Sigmoid colon (tissue), 7 donors: ENCODE measurements around the gene CEMIP. TPM values are rescaled to one million over a fixed set of nuclear protein-coding genes. Genes with fewer than 3 reads are reported as not detected.
"Not testable (repeated sequence)": the region's sequence is repeated elsewhere in the genome, so short reads cannot be mapped to it uniquely, and the experiment has no call there.

Experiments
- DNase-seq: peaks from one replicate; pipeline ENCODE4 v3.0.0-alpha.2; 2019
- H3K27ac ChIP-seq, 4 donors: fragments of 200-600 bp; sonication (generic); one replicate each; pipeline ENCODE4 v1.5.1; 2016 to 2019; ENCODE audit warnings: mild to moderate bottlenecking in 1 of 4
- H3K27me3 ChIP-seq, 3 donors: fragments of 200-600 bp; sonication (generic); one replicate each; pipeline ENCODE4 v1.5.1; 2019; ENCODE audit warnings: mild to moderate bottlenecking in 1 of 3
- H3K36me3 ChIP-seq, 4 donors: fragments of 200-600 bp; sonication (generic); one replicate each; pipeline ENCODE4 v1.5.1; 2016 to 2019
- H3K4me1 ChIP-seq, 4 donors: fragments of 200-600 bp; sonication (generic); one replicate each; pipeline ENCODE4 v1.5.1; 2017 to 2019
- H3K4me3 ChIP-seq, 4 donors: fragments of 200-600 bp; sonication (generic); one replicate each; pipeline ENCODE4 v1.5.1; 2017 to 2019; ENCODE audit warnings: mild to moderate bottlenecking in 2 of 4, moderate library complexity in 1 of 4
- H3K9me3 ChIP-seq, 4 donors: fragments of 200-600 bp in 3 of 4; sonication (generic) in 3 of 4; one replicate each; pipeline versions ENCODE4 v1.5.1 to v1.6.1; 2013 to 2019
- EP300 ChIP-seq, 4 donors: sonication (generic); formaldehyde crosslinking; IDR thresholded peaks; one replicate each; pipeline ENCODE4 v1.6.1; 2017; ENCODE audit warnings: antibody characterized with exemption in 4 of 4
- POLR2A ChIP-seq, 2 donors: fragments of 450-650 bp; IDR thresholded peaks; one replicate each; pipeline ENCODE4 v1.6.1; 2016; ENCODE audit warnings: antibody characterized with exemption in 2 of 2, mild to moderate bottlenecking in 2 of 2, moderate library complexity in 2 of 2
- POLR2AphosphoS5 ChIP-seq, 4 donors: sonication (generic); formaldehyde crosslinking; IDR thresholded peaks; one replicate each; pipeline ENCODE4 v1.6.1; 2017; ENCODE audit warnings: antibody characterized with exemption in 4 of 4
- WGBS, 2 donors: extraction: QIAGEN DNeasy Blood & Tissue Kit; methylation state at CpG; one replicate each; pipeline ENCODE4 v1.1.7; 2013; 5-methylcytosine and 5-hydroxymethylcytosine counted together
- intact Hi-C: fragments of 100-400 bp; cut with DNase I; formaldehyde crosslinking; loops from one replicate; pipeline ENCODE4 v1.15.1; 2023
- polyA plus RNA-seq, 3 donors: library from polyadenylated mRNA; stranded (reverse); fragments of 200-250 nt; gene quantifications; one replicate each; pipeline ENCODE4 v1.2.3, GENCODE V29; 2013
- total RNA-seq, 4 donors: library from RNA; depleted of rRNA; stranded (reverse); fragments of >200 nt; gene quantifications; one replicate each; pipeline ENCODE4 v1.1.0, GENCODE V29; 2016
- TF ChIP-seq, protein P1 (sequence below), 4 experiments: fragments of 450-650 bp in 3 of 4; fragments of 200-600 bp in 1 of 4; IDR thresholded peaks; one replicate each; pipeline ENCODE4 v1.5.1; 2016 to 2019; ENCODE audit warnings: antibody characterized with exemption in 4 of 4, mild to moderate bottlenecking in 3 of 4, moderate library complexity in 2 of 4
- donor health status: healthy with polysubstance abuse.
- donor health status: Bipolar disorder and iron deficiency.
- donor health status: healthy.

The CEMIP gene
- total and polyA plus RNA-seq, 7 donors, result under 0.01 to 2.1 (median under 0.01) TPM; not detected in 2

DNA sequence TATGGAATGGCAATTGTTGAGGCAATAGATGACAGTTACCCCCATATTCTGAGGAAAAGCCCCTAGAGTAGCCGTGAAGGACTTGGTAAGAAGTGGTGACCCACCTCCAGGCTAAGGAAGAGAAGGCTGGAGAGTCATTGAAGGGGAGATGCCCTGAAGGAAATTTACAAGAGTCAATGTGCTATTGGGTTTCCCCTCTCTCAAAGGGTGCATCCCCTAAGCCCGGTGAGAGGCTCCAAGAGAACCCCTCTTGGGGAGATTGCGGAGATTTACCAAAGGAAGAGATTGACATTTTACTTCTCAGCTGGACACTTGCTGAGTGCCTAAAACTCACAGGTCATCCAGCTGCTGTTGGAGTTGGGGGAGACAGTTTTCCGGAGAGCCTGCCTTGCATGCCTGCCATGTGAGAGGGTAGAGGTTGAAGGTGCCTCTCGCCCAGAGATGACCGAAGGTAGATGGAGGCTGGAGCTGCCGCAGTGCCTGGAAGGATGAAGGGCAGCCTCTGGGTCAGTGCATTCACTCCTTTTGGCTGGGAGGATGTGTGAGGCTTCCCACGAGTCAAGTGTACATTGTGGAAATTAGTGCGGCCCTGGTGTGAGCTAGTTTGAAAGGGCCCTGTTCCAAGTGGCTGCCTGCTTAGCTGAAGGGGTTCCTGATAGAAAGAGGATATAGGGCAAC, 179.8 kb downstream of the CEMIP start:
- 96 to 97% methylated on average over 9 of the region's 9 CpGs for WGBS, 2 donors
- no peak for DNase-seq
- H3K36me3 ChIP-seq, result peaks cover 0 to 11% (median 0%) of the 10 kb centered on the region in 4 donors
- no peaks in the 10 kb centered on the region for H3K27me3 ChIP-seq
- TF ChIP-seq EP300 (IDR thresholded peaks at IDR 0.05), result no peak
- no peak for TF ChIP-seq POLR2AphosphoS5 (IDR thresholded peaks at IDR 0.05)
- TF ChIP-seq, protein P1, sequence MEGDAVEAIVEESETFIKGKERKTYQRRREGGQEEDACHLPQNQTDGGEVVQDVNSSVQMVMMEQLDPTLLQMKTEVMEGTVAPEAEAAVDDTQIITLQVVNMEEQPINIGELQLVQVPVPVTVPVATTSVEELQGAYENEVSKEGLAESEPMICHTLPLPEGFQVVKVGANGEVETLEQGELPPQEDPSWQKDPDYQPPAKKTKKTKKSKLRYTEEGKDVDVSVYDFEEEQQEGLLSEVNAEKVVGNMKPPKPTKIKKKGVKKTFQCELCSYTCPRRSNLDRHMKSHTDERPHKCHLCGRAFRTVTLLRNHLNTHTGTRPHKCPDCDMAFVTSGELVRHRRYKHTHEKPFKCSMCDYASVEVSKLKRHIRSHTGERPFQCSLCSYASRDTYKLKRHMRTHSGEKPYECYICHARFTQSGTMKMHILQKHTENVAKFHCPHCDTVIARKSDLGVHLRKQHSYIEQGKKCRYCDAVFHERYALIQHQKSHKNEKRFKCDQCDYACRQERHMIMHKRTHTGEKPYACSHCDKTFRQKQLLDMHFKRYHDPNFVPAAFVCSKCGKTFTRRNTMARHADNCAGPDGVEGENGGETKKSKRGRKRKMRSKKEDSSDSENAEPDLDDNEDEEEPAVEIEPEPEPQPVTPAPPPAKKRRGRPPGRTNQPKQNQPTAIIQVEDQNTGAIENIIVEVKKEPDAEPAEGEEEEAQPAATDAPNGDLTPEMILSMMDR (IDR thresholded peaks at IDR 0.05), result no peak
- TF ChIP-seq POLR2A (IDR thresholded peaks at IDR 0.05), result no peak
- H3K27ac ChIP-seq, result no peak overlapping the region
- intact Hi-C loops, result no loop called here
- H3K4me3 ChIP-seq, result no peak overlapping the region
- H3K9me3 ChIP-seq, result no peaks in the 10 kb centered on the region
- no peaks in the 10 kb centered on the region for H3K4me1 ChIP-seq

DNA sequence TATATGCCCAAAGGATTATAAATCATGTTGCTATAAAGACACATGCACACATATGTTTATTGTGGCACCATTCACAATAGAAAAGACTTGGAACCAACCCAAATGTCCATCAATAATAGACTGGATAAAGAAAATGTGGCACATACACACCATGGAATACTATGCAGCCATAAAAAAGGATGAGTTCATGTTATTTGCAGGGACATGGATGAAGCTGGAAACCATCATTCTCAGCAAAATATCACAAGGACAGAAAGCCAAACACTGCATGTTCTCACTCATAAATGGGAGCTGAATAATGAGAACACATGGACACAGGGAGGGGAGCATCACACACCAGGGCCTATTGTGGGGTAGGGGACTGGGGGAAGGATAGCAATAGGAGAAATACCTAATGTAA, 186.3 kb downstream of the CEMIP start:
- not testable (repeated sequence) for H3K36me3 ChIP-seq, H3K9me3 ChIP-seq, H3K27me3 ChIP-seq, H3K4me3 ChIP-seq, H3K27ac ChIP-seq, DNase-seq
- peaks cover 0 to 24% (median 16%) of the 10 kb centered on the region in 4 donors for H3K4me1 ChIP-seq
- intact Hi-C loops, result loop anchor here (5.0 kb wide), 1 partner anchor 398 kb away; no protein-coding TSS in a partner anchor

DNA sequence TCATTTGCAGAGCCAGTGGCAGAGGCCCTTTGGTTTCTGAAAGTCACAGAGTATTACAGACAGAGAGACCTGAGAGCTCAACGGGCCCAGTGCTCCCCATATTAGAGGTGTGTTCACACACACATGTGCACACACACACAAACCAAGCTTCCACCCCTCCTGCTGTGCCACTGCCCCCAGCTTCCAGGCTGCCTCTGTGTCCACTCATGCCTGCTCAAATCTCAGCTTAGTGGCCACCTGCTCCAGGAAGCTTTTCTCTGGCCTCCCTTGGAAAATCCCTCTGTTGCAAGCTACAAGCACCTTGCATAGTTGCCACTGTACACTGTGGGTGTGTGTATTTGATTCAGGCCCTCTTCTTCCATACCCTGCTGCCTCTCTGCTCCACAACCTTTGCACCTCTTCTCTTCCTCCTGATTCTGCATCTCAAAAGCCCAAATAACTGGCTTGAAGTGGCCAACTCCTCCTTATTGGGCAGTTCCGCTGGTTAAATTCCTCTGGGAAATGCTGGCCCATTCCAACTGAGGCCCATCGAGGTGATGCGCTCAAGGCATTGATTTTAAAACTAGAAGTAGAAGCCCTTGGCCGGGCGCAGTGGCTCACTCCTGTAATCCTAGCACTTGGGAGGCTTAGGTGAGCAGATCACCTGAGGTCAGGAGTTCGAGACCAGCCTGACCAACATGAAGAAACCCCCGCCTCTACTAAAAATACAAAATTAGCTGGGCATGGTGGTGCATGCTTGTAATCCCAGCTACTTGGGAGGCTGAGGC, 187.4 kb downstream of the CEMIP start:
- 92% methylated on average over 8 of the region's 8 CpGs for WGBS, 2 donors
- TF ChIP-seq, protein P1 (IDR thresholded peaks at IDR 0.05), result no peak
- TF ChIP-seq POLR2A (IDR thresholded peaks at IDR 0.05) (no peak), EP300 (IDR thresholded peaks at IDR 0.05) (no peak), POLR2AphosphoS5 (IDR thresholded peaks at IDR 0.05) (no peak)
- intact Hi-C loops, result loop anchor here (5.0 kb wide), 1 partner anchor 399 kb away; no protein-coding TSS in a partner anchor

DNA sequence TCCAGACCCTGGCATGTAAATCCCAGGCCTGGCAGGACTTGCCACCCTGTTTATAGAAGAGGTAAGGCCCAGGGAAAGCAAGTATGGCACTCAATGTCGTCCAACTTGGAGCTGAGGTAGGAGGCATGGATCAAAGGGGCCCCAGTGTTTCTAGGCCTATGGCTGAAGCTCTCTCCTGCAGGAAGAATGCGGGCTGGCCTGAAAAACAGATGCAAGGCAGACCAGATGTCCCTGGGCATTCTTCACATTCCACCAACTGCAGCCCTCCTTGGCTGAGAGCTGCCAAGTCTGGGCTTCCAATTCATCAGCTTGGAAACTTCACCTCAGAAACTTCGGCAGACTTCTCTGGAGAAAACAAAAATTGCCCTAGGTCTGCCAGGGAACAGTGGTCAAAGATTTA, 188.3 kb downstream of the CEMIP start:
- intact Hi-C loops, result loop anchor here (5.0 kb wide), 1 partner anchor 400 kb away; no protein-coding TSS in a partner anchor

More for the DNA sequence above, 187.4 kb downstream of the CEMIP start:
- Histone ChIP-seq H3K27ac (peak overlapping the region in 1 of 4 donors; percentile 35), H3K9me3 (peaks cover 0 to 3% (median 0%) of the 10 kb centered on the region in 4 donors), H3K36me3 (peaks cover 0 to 7% (median 0%) of the 10 kb centered on the region in 4 donors), H3K4me3 (no peak overlapping the region), H3K4me1 (peaks cover 0 to 24% (median 16%) of the 10 kb centered on the region in 4 donors), H3K27me3 (no peaks in the 10 kb centered on the region)
- DNase-seq, result no peak

More for the DNA sequence above, 188.3 kb downstream of the CEMIP start:
- TF ChIP-seq POLR2A (IDR thresholded peaks at IDR 0.05) (no peak), EP300 (IDR thresholded peaks at IDR 0.05) (no peak), POLR2AphosphoS5 (IDR thresholded peaks at IDR 0.05) (no peak)
- TF ChIP-seq, protein P1 (IDR thresholded peaks at IDR 0.05), result no peak
- whole genome bisulfite sequencing, 2 donors, result 89 to 94% methylated on average over 3 of the region's 3 CpGs
- peaks cover 0 to 24% (median 16%) of the 10 kb centered on the region in 4 donors for H3K4me1 ChIP-seq
- H3K36me3 ChIP-seq, result peaks cover 0 to 7% (median 0%) of the 10 kb centered on the region in 4 donors
- peak overlapping the region in 1 of 4 donors; percentile 35 for H3K27ac ChIP-seq
- H3K4me3 ChIP-seq, result no peak overlapping the region
- DNase-seq, result no peak
- peaks cover 0 to 3% (median 0%) of the 10 kb centered on the region in 4 donors for H3K9me3 ChIP-seq
- H3K27me3 ChIP-seq, result no peaks in the 10 kb centered on the region
